HEK293 (cell line): ENCODE results near the gene CFAP300.

Experiments used
- KLF1 ChIP-seq: fragments of 450-650 bp; formaldehyde crosslinking; IDR thresholded peaks from 2 replicates; pipeline ENCODE4 v1.5.1; 2016; ENCODE audit warnings: missing biosample characterization, missing genetic modification characterization
- KLF16 ChIP-seq: fragments of 450-650 bp; formaldehyde crosslinking; IDR thresholded peaks from 2 replicates; pipeline ENCODE4 v1.5.1; 2017; ENCODE audit warnings: missing biosample characterization, missing genetic modification characterization
- KLF7 ChIP-seq: fragments of 450-650 bp; formaldehyde crosslinking; IDR thresholded peaks from 2 replicates; pipeline ENCODE4 v1.5.1; 2016; ENCODE audit warnings: missing biosample characterization, missing genetic modification characterization, borderline replicate concordance
- MEIS1 ChIP-seq: sonication (generic); formaldehyde crosslinking; IDR thresholded peaks from 2 replicates; pipeline ENCODE4 v1.8.1; 2022; ENCODE audit warnings: missing genetic modification reagents, mild to moderate bottlenecking, borderline replicate concordance
- OVOL3 ChIP-seq: fragments of 450-650 bp; formaldehyde crosslinking; IDR thresholded peaks from 2 replicates; pipeline ENCODE4 v1.5.1; 2016; ENCODE audit warnings: missing biosample characterization, missing genetic modification characterization
- PRDM6 ChIP-seq: fragments of 450-650 bp; formaldehyde crosslinking; IDR thresholded peaks from 2 replicates; pipeline ENCODE4 v1.5.1; 2017; ENCODE audit warnings: missing biosample characterization, missing genetic modification characterization
- SCRT2 ChIP-seq: fragments of 450-650 bp; formaldehyde crosslinking; IDR thresholded peaks from 2 replicates; pipeline ENCODE4 v1.5.1; 2016; ENCODE audit warnings: missing biosample characterization, missing genetic modification characterization
- SP2 ChIP-seq: fragments of 450-650 bp; formaldehyde crosslinking; IDR thresholded peaks from 2 replicates; pipeline ENCODE4 v1.5.1; 2016; ENCODE audit warnings: missing biosample characterization, missing genetic modification characterization
- WT1 ChIP-seq: fragments of 450-650 bp; formaldehyde crosslinking; IDR thresholded peaks from 2 replicates; pipeline ENCODE4 v1.5.1; 2016; ENCODE audit warnings: missing biosample characterization, missing genetic modification characterization
- YY1 ChIP-seq: fragments of 450-650 bp; formaldehyde crosslinking; IDR thresholded peaks from 2 replicates; pipeline ENCODE4 v1.5.1; 2018; ENCODE audit warnings: missing biosample characterization, missing genetic modification characterization
- ZBTB10 ChIP-seq: fragments of 450-650 bp; formaldehyde crosslinking; IDR thresholded peaks from 2 replicates; pipeline ENCODE4 v1.5.1; 2016; ENCODE audit warnings: missing biosample characterization, missing genetic modification characterization
- ZNF10 ChIP-seq: fragments of 450-650 bp; formaldehyde crosslinking; IDR thresholded peaks from 2 replicates; pipeline ENCODE4 v1.5.1; 2017; ENCODE audit warnings: missing biosample characterization, missing genetic modification characterization
- ZNF133 ChIP-seq: fragments of 450-650 bp; formaldehyde crosslinking; IDR thresholded peaks from 2 replicates; pipeline ENCODE4 v1.5.1; 2016; ENCODE audit warnings: missing biosample characterization, missing genetic modification characterization
- ZNF175 ChIP-seq: fragments of 450-650 bp; formaldehyde crosslinking; IDR thresholded peaks from 2 replicates; pipeline ENCODE4 v1.5.1; 2016; ENCODE audit warnings: missing biosample characterization, missing genetic modification characterization
- ZNF184 ChIP-seq: fragments of 450-650 bp; IDR thresholded peaks from 2 replicates; pipeline ENCODE4 v1.5.1; 2018; ENCODE audit warnings: missing biosample characterization, mild to moderate bottlenecking, missing genetic modification characterization
- ZNF350 ChIP-seq: fragments of 450-650 bp; formaldehyde crosslinking; IDR thresholded peaks from 2 replicates; pipeline ENCODE4 v1.5.0; 2017; ENCODE audit warnings: missing biosample characterization, mild to moderate bottlenecking, missing genetic modification characterization
- ZNF354C ChIP-seq: fragments of 450-650 bp; formaldehyde crosslinking; IDR thresholded peaks from 2 replicates; pipeline ENCODE4 v1.5.1; 2016; ENCODE audit warnings: missing biosample characterization, missing genetic modification characterization, low read depth, borderline replicate concordance
- ZNF362 ChIP-seq: fragments of 450-650 bp; formaldehyde crosslinking; IDR thresholded peaks from 2 replicates; pipeline ENCODE4 v1.5.1; 2016; ENCODE audit warnings: missing biosample characterization, missing genetic modification characterization
- ZNF48 ChIP-seq: fragments of 450-650 bp; formaldehyde crosslinking; IDR thresholded peaks from 2 replicates; pipeline ENCODE4 v1.5.1; 2016; ENCODE audit warnings: missing biosample characterization, missing genetic modification characterization
- ZNF571 ChIP-seq: fragments of 450-650 bp; formaldehyde crosslinking; IDR thresholded peaks from 2 replicates; pipeline ENCODE4 v1.5.0; 2017; ENCODE audit warnings: missing biosample characterization, missing genetic modification characterization
- ZNF580 ChIP-seq: fragments of 450-650 bp; formaldehyde crosslinking; IDR thresholded peaks from 2 replicates; pipeline ENCODE4 v1.5.1; 2016; ENCODE audit warnings: missing biosample characterization, missing genetic modification characterization
- ZNF600 ChIP-seq: fragments of 450-650 bp; formaldehyde crosslinking; IDR thresholded peaks from 2 replicates; pipeline ENCODE4 v1.5.1; 2016; ENCODE audit warnings: missing biosample characterization, missing genetic modification characterization
- ZNF792 ChIP-seq: fragments of 450-650 bp; formaldehyde crosslinking; IDR thresholded peaks from 2 replicates; pipeline ENCODE4 v1.5.1; 2016; ENCODE audit warnings: missing biosample characterization, missing genetic modification characterization
- ZXDB ChIP-seq: fragments of 450-650 bp; formaldehyde crosslinking; IDR thresholded peaks from 2 replicates; pipeline ENCODE4 v1.5.1; 2016; ENCODE audit warnings: missing biosample characterization, missing genetic modification characterization
- TF ChIP-seq, protein P1 (sequence below): fragments of 450-650 bp; formaldehyde crosslinking; optimal IDR thresholded peaks from 2 replicates; pipeline ENCODE3; 2016; ENCODE audit warnings: missing biosample characterization, mild to moderate bottlenecking, missing genetic modification characterization
- TF ChIP-seq, protein P2 (sequence below): IDR thresholded peaks from 2 replicates; pipeline ENCODE4 v1.6.1; 2011; ENCODE audit warnings: mild to moderate bottlenecking, low read depth, low read length, borderline replicate concordance
- TF ChIP-seq, protein P3 (sequence below): fragments of 450-650 bp; formaldehyde crosslinking; IDR thresholded peaks from 2 replicates; pipeline ENCODE4 v1.5.1; 2016; ENCODE audit warnings: missing biosample characterization, missing genetic modification characterization
- TF ChIP-seq, protein P4 (sequence below): fragments of 450-650 bp; formaldehyde crosslinking; IDR thresholded peaks from 2 replicates; pipeline ENCODE4 v1.5.1; 2017; ENCODE audit warnings: missing biosample characterization, missing genetic modification characterization

The CFAP300 gene

GRCh38 chr11:102115557-102115956 lies 68.3 kb downstream of the CFAP300 start (continued):
- TF ChIP-seq, protein P1, sequence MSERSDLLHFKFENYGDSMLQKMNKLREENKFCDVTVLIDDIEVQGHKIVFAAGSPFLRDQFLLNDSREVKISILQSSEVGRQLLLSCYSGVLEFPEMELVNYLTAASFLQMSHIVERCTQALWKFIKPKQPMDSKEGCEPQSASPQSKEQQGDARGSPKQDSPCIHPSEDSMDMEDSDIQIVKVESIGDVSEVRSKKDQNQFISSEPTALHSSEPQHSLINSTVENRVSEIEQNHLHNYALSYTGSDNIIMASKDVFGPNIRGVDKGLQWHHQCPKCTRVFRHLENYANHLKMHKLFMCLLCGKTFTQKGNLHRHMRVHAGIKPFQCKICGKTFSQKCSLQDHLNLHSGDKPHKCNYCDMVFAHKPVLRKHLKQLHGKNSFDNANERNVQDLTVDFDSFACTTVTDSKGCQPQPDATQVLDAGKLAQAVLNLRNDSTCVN (tag by site-specific recombination) = no peak
- TF ChIP-seq ZNF792 (tag by site-specific recombination) = no peak
- no peak for TF ChIP-seq MEIS1 (CRISPR knock-in tag)
- no peak for TF ChIP-seq ZNF571
- 0 out of 2 replicates have a peak, but pooled peaks have one; percentile 37 for TF ChIP-seq ZNF600 (tag by site-specific recombination)
- TF ChIP-seq KLF16 (tag by site-specific recombination) = no peak
- TF ChIP-seq SCRT2 (tag by site-specific recombination) = no peak
- no peak for TF ChIP-seq ZNF133 (tag by site-specific recombination)
- TF ChIP-seq ZNF354C (tag by site-specific recombination) = no peak
- TF ChIP-seq YY1 (tag by site-specific recombination) = no peak
- TF ChIP-seq ZNF350 (tag by site-specific recombination) = no peak
- TF ChIP-seq ZNF184 (tag by site-specific recombination) = no peak
- peak; percentile 67 for TF ChIP-seq PRDM6
- no peak for TF ChIP-seq ZNF10 (tag by site-specific recombination)
- no peak for TF ChIP-seq OVOL3
- no peak for TF ChIP-seq ZBTB10 (tag by site-specific recombination)
- TF ChIP-seq SP2 (tag by site-specific recombination) = no peak
- TF ChIP-seq, protein P2, sequence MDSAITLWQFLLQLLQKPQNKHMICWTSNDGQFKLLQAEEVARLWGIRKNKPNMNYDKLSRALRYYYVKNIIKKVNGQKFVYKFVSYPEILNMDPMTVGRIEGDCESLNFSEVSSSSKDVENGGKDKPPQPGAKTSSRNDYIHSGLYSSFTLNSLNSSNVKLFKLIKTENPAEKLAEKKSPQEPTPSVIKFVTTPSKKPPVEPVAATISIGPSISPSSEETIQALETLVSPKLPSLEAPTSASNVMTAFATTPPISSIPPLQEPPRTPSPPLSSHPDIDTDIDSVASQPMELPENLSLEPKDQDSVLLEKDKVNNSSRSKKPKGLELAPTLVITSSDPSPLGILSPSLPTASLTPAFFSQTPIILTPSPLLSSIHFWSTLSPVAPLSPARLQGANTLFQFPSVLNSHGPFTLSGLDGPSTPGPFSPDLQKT = no peak
- TF ChIP-seq KLF1 (tag by site-specific recombination) = no peak
- TF ChIP-seq, protein P3, sequence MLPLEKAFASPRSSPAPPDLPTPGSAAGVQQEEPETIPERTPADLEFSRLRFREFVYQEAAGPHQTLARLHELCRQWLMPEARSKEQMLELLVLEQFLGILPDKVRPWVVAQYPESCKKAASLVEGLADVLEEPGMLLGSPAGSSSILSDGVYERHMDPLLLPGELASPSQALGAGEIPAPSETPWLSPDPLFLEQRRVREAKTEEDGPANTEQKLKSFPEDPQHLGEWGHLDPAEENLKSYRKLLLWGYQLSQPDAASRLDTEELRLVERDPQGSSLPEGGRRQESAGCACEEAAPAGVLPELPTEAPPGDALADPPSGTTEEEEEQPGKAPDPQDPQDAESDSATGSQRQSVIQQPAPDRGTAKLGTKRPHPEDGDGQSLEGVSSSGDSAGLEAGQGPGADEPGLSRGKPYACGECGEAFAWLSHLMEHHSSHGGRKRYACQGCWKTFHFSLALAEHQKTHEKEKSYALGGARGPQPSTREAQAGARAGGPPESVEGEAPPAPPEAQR (tag by site-specific recombination) = no peak
- TF ChIP-seq, protein P4, sequence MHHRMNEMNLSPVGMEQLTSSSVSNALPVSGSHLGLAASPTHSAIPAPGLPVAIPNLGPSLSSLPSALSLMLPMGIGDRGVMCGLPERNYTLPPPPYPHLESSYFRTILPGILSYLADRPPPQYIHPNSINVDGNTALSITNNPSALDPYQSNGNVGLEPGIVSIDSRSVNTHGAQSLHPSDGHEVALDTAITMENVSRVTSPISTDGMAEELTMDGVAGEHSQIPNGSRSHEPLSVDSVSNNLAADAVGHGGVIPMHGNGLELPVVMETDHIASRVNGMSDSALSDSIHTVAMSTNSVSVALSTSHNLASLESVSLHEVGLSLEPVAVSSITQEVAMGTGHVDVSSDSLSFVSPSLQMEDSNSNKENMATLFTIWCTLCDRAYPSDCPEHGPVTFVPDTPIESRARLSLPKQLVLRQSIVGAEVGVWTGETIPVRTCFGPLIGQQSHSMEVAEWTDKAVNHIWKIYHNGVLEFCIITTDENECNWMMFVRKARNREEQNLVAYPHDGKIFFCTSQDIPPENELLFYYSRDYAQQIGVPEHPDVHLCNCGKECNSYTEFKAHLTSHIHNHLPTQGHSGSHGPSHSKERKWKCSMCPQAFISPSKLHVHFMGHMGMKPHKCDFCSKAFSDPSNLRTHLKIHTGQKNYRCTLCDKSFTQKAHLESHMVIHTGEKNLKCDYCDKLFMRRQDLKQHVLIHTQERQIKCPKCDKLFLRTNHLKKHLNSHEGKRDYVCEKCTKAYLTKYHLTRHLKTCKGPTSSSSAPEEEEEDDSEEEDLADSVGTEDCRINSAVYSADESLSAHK (tag by site-specific recombination) = no peak
- 0 out of 2 replicates have a peak, but pooled peaks have one; percentile 43 for TF ChIP-seq WT1
- no peak for TF ChIP-seq ZXDB (tag by site-specific recombination)
- no peak for TF ChIP-seq ZNF580 (tag by site-specific recombination)
- TF ChIP-seq ZNF175 = no peak
- no peak for TF ChIP-seq KLF7
- no peak for TF ChIP-seq ZNF48
- TF ChIP-seq ZNF362 = peak; percentile 75
